Common myeloid progenitor, CD34-positive (primary cell): ENCODE data around the gene POLR2H.
A peak's percentile ranks its signal among the peaks of the same experiment; 100 is the strongest.

Experiments used
- CTCF ChIA-PET: fragments of 350-600 bp; sonication (Branson Sonifier 250); formaldehyde crosslinking; loops from one replicate; lab custom pipeline; 2021; ENCODE audit warnings: antibody characterized with exemption; lab: Charles Lee
- POLR2A ChIA-PET: fragments of 350-600 bp; sonication (Branson Sonifier 250); formaldehyde crosslinking; loops from one replicate; lab custom pipeline; 2021; ENCODE audit warnings: antibody characterized with exemption; lab: Charles Lee
- DNase-seq, 3 donors: peaks; one replicate each; pipeline versions ENCODE4 v3.0.0 to v3.0.0-alpha.2; 2013
- H3K27ac ChIP-seq, 2 experiments: 1 replicate in 1 of 2; 2 replicates in 1 of 2; pipeline ENCODE4 v1.7.0; 2013; ENCODE audit warnings: inconsistent platforms in 2 of 2, low read length in 2 of 2, mild to moderate bottlenecking in 2 of 2, low read depth in 1 of 2, moderate library complexity in 1 of 2; ENCODE audit not compliant: severe bottlenecking in 2 of 2, insufficient read depth in 1 of 2, poor library complexity in 1 of 2
- H3K27me3 ChIP-seq, 5 experiments: replicated peaks in 2 of 5; 1 replicate in 3 of 5; 2 replicates in 2 of 5; pipeline versions ENCODE4 v1.6.1 to v1.7.0; 2013; ENCODE audit warnings: low read length in 4 of 5, mild to moderate bottlenecking in 2 of 5, moderate library complexity in 2 of 5, inconsistent platforms in 1 of 5; ENCODE audit not compliant: insufficient read depth in 5 of 5, control insufficient read depth in 4 of 5
- H3K36me3 ChIP-seq, 4 experiments: 1 replicate in 2 of 4; 2 replicates in 2 of 4; pipeline versions ENCODE4 v1.6.1 to v1.7.0; 2013; ENCODE audit warnings: low read length in 3 of 4, control low read depth in 1 of 4, mild to moderate bottlenecking in 1 of 4; ENCODE audit not compliant: control insufficient read depth in 4 of 4, insufficient read depth in 4 of 4
- H3K4me1 ChIP-seq, 4 experiments: 1 replicate in 3 of 4; 2 replicates in 1 of 4; pipeline versions ENCODE4 v1.6.1 to v1.7.1; 2013; ENCODE audit warnings: low read length in 3 of 4, mild to moderate bottlenecking in 3 of 4, control low read depth in 1 of 4, inconsistent platforms in 1 of 4, moderate library complexity in 1 of 4; ENCODE audit not compliant: control insufficient read depth in 4 of 4, insufficient read depth in 4 of 4; ENCODE audit errors: control extremely low read depth in 1 of 4
- H3K4me3 ChIP-seq, 7 experiments: 1 replicate in 4 of 7; 2 replicates in 3 of 7; pipeline versions ENCODE4 v1.5.1 to v1.7.0; 2013; ENCODE audit warnings: mild to moderate bottlenecking in 7 of 7, low read length in 6 of 7, moderate library complexity in 6 of 7, inconsistent platforms in 2 of 7, low read depth in 2 of 7, control low read depth in 1 of 7; ENCODE audit not compliant: insufficient read depth in 4 of 7, control insufficient read depth in 1 of 7; ENCODE audit errors: extremely low read depth in 1 of 7
- H3K9me3 ChIP-seq, 5 experiments: 1 replicate in 4 of 5; 2 replicates in 1 of 5; pipeline versions ENCODE4 v1.6.1 to v1.7.1; 2013; ENCODE audit warnings: low read length in 4 of 5, mild to moderate bottlenecking in 2 of 5, inconsistent platforms in 1 of 5, low read depth in 1 of 5, moderate library complexity in 1 of 5; ENCODE audit not compliant: control insufficient read depth in 4 of 5, insufficient read depth in 2 of 5; ENCODE audit errors: control extremely low read depth in 1 of 5
- WGBS: methylation state at CpG from one replicate; pipeline ENCODE4 v1.1.5; 2013; ENCODE audit not compliant: insufficient coverage; 5-methylcytosine and 5-hydroxymethylcytosine counted together

The POLR2H gene

DNA sequence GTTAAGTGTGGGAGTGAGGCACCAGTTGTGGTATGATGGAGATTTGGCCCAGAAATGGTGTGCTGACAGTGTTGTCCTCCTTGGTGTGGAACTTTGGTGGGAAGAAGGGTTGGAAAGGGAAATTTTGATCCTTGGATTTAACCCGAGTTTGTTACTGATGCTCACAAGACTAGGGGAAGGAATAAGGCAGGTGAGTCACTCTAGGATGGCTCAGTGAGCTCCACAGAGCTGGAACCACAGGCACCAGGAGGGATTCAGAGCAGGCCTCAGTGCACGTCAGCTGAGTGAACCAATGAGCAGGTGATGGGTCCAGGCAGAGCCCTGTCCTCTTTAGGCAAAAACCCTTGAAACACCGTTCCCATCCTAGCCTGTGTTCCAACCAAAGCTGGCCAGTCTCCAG, 29.8 kb downstream of the POLR2H start:
- H3K36me3 ChIP-seq, result no peaks in the 10 kb centered on the region
- no peak for DNase-seq
- ChIA-PET POLR2A (no interaction called here), CTCF (interaction anchor here (1.2 to 2.1 kb wide), 5 partner anchors 16 to 124 kb away, joined by 3 to 9 read pairs (median 6); no protein-coding TSS in a partner anchor)
- H3K27ac ChIP-seq, result no peak overlapping the region
- no peaks in the 10 kb centered on the region for H3K4me1 ChIP-seq
- H3K9me3 ChIP-seq, result no peaks in the 10 kb centered on the region
- whole genome bisulfite sequencing, result 93% methylated on average over 2 of the region's 3 CpGs
- peaks cover 0 to 13% (median 5%) of the 10 kb centered on the region in 5 experiments for H3K27me3 ChIP-seq
- no peak overlapping the region for H3K4me3 ChIP-seq

DNA sequence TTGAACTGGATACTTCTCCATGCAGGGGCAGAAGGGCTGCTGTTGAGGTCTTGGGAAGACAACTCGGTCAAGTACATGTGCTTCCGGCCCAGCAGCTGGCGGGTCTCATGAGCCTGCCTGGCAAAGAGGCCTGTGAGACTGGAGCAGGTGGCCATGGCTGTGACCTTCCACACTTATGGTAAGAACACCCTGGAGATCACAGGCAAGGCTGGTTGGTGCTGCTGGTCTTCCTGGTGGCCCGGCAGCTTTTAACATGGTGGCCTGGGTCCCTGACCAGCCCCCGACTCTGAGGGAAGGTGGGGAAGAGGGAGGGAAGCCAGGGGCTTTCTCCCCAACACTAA, 33.8 kb downstream of the POLR2H start:
- ChIA-PET CTCF (interaction anchor here (1.5 to 1.6 kb wide), 2 partner anchors 11 to 24 kb away, joined by 3 to 6 read pairs; no protein-coding TSS in a partner anchor), POLR2A (no interaction called here)
- H3K36me3 ChIP-seq, result no peaks in the 10 kb centered on the region
- DNase-seq, result no peak
- 97% methylated on average over 3 of the region's 5 CpGs for WGBS
- no peak overlapping the region for H3K4me3 ChIP-seq
- H3K27ac ChIP-seq, result no peak overlapping the region
- H3K27me3 ChIP-seq, result peaks cover 0 to 8% (median 1%) of the 10 kb centered on the region in 5 experiments
- H3K4me1 ChIP-seq, result no peaks in the 10 kb centered on the region
- no peaks in the 10 kb centered on the region for H3K9me3 ChIP-seq

DNA sequence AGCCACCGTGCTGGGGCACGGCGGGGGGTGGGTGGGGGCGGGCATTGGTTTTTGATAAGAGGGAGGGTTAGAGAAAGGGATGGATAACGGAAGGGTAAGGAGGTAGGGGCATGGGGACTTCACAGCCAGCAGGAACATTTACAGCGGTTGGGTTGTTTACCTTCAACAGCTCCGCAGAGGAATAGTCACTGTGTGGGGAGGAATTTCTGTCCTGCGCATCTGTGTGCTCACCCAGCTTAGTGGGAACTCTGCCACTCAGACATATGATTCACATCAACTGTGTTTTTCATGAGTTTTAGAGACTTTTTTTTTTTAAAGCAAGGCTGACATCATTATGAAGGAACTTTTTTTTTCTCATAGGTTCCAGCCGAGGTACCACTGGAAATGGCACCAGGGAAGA, 37.9 kb downstream of the POLR2H start:
- no peak for DNase-seq

DNA sequence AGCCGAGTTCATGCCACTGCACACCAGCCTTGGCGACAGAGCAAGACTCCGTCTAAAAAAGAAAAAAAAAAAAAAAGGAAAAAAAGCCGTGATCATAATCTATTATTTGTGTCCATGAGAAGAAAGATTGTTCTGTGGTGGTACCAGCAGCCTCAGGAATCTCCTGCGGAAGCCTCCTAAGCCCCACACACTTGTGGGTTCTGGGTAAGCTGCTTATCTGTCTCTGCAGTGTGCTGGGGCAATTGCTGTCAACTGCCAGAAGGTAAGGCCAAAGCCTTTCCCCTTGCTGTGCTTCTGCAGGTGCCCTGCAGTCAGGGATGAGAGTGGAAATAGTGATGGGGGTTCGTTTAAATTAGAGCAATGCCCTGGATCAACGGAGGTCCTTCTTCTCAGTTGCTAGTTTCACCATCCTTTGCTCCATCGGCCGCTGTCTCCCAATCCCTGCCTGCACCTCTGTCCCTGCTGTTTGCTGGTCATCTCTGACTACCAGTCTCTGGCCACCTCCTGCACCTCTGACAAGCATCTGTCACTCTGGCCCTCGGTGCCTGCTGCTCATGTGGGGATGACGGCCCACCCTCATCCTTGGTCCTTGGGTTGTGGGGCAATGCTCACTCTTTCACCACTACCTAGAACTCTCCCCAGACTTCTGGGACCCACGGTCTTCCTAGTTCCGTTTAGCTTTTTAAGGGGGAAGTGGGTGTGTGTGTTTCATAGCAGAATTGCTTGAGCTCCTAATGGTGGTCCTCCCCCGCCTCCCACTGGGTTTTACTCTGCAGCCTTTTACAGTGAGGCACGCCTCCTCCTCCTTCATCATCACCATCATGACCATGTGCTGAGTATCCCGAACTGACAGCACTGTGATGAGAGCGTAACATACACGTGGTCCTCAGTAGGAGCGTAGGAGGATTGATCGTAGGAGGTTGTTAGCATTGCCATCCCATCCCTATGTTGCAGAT, 43.8 kb downstream of the POLR2H start:
- Histone ChIP-seq H3K27ac (no peak overlapping the region), H3K4me1 (peaks cover 0 to 12% (median 6%) of the 10 kb centered on the region in 4 experiments), H3K4me3 (no peak overlapping the region), H3K9me3 (no peaks in the 10 kb centered on the region), H3K36me3 (no peaks in the 10 kb centered on the region), H3K27me3 (peaks cover 0 to 11% (median 3%) of the 10 kb centered on the region in 5 experiments)
- WGBS, result 68% methylated on average over 9 of the region's 20 CpGs
- DNase-seq, result peak; percentile 60 to 94 (median 87)
- CTCF ChIA-PET, result interaction anchor here (0.7 to 2.4 kb wide), 4 partner anchors 26 to 140 kb away, joined by 3 to 7 read pairs (median 3); no protein-coding TSS in a partner anchor
- POLR2A ChIA-PET, result interaction anchor here (1.0 kb wide), 1 partner anchor 108 kb away, joined by 3 read pairs; no protein-coding TSS in a partner anchor

More for the DNA sequence above, 37.9 kb downstream of the POLR2H start:
- H3K4me3 ChIP-seq, result no peak overlapping the region
- H3K36me3 ChIP-seq, result no peaks in the 10 kb centered on the region
- WGBS, result 63% methylated on average over 5 of the region's 9 CpGs
- CTCF ChIA-PET, result interaction anchor here (0.7 kb wide), 1 partner anchor 115 kb away, joined by 4 read pairs; no protein-coding TSS in a partner anchor
- H3K9me3 ChIP-seq, result no peaks in the 10 kb centered on the region
- H3K27me3 ChIP-seq, result peaks cover 0 to 11% (median 5%) of the 10 kb centered on the region in 5 experiments
- H3K27ac ChIP-seq, result no peak overlapping the region
- POLR2A ChIA-PET, result no interaction called here
- peaks cover 0 to under 1% (median 0%) of the 10 kb centered on the region in 4 experiments for H3K4me1 ChIP-seq

DNA sequence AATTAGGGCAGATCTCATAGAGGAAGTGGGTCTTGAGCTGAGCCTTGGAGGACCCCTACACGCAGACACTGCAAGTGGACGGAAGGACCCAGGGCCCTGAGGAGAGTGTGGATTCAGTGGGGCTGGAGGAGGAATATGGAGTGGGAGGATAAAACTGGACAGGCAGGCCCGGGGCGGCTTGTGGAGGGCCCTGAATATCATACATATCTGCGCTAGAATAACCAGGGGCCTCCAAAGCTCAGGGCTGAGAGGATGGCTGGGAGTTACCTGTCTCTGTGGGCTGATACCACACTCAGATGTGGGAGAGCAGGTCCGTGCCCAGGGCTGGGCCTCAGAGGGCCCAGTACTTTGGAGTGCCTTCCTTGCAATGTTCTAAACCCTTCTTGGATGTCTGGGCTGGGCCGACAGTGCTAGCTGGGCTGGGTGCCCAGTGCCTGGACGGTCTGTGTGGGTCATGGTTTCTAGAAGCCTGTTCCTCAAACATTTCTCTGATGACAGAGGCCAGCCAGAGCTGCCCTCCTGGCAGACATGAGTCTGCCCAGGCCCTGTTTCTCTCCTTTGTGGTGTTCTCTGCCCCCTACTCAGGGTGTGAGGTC, 47.9 kb downstream of the POLR2H start:
- peaks cover 0 to 2% (median 0%) of the 10 kb centered on the region in 5 experiments for H3K9me3 ChIP-seq
- 96% methylated on average over 8 of the region's 8 CpGs for WGBS
- H3K4me1 ChIP-seq, result peaks cover 0 to 11% (median 6%) of the 10 kb centered on the region in 4 experiments
- CTCF ChIA-PET, result interaction anchor here (1.1 to 1.5 kb wide), 3 partner anchors 110 to 134 kb away, joined by 4 to 5 read pairs (median 5); no protein-coding TSS in a partner anchor
- POLR2A ChIA-PET, result no interaction called here
- H3K27ac ChIP-seq, result no peak overlapping the region
- H3K36me3 ChIP-seq, result no peaks in the 10 kb centered on the region
- no peak overlapping the region for H3K4me3 ChIP-seq
- no peak for DNase-seq
- no peaks in the 10 kb centered on the region for H3K27me3 ChIP-seq

DNA sequence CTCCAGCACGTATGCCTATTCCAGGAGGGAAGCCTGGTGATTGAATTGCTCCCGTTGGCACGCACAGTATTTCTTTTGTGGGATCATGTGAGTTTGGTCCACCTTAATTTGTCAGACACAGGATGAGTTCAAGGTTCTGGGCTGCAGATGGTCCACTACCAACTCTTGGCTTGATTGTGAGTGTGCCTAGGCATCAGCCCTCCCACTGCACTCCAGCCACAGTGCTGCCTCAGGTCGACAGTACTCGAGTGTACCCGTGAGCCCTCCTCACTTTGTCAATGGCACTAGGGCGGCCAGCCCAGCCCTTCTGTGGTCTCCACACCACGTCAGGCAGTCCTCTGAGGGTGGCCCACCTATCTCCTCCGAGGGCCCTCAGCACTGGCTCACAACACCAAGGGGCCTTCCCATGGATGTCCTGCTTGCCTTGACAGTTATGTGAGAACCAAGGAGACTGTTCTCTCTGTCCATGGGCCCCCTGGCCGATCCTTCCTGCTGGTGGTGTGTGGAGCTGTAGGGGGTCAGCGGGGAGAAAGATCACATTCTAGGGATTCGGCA, 48.5 kb downstream of the POLR2H start:
- H3K9me3 ChIP-seq, result peaks cover 0 to 2% (median 0%) of the 10 kb centered on the region in 5 experiments
- ChIA-PET POLR2A (no interaction called here), CTCF (interaction anchor here (1.1 to 1.5 kb wide), 3 partner anchors 109 to 133 kb away, joined by 4 to 5 read pairs (median 5); no protein-coding TSS in a partner anchor)
- WGBS, result 83% methylated on average over 10 of the region's 12 CpGs
- no peaks in the 10 kb centered on the region for H3K36me3 ChIP-seq
- H3K4me3 ChIP-seq, result no peak overlapping the region
- H3K4me1 ChIP-seq, result peaks cover 0 to 9% (median 5%) of the 10 kb centered on the region in 4 experiments
- DNase-seq, result no peak
- H3K27ac ChIP-seq, result no peak overlapping the region
- H3K27me3 ChIP-seq, result no peaks in the 10 kb centered on the region
